ENCODE measurements around the gene LPO.

DNA sequence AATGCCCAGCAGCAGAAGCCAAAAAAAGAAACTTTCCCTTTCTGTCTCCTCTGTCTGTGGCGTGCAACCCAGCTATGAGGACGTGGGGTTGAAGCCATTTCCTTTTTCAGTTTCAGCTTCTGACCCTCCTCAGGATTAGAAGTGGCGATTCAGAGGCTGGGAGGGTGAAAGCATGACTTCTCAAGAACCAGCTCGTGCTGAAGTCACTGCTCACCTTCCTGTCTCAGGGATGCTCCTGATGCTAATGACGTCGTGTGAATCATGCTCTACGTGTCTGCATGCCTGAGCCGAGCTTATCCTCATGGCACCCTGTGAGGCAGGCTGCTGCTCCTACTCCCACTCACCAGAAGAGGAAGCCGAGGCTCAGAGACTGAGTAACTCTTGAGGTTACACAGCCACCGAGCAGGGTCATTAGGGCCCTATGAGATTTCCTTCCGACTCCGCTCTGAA lies 5.7 kb upstream of the LPO start:
- TF ChIP-seq, protein P1, sequence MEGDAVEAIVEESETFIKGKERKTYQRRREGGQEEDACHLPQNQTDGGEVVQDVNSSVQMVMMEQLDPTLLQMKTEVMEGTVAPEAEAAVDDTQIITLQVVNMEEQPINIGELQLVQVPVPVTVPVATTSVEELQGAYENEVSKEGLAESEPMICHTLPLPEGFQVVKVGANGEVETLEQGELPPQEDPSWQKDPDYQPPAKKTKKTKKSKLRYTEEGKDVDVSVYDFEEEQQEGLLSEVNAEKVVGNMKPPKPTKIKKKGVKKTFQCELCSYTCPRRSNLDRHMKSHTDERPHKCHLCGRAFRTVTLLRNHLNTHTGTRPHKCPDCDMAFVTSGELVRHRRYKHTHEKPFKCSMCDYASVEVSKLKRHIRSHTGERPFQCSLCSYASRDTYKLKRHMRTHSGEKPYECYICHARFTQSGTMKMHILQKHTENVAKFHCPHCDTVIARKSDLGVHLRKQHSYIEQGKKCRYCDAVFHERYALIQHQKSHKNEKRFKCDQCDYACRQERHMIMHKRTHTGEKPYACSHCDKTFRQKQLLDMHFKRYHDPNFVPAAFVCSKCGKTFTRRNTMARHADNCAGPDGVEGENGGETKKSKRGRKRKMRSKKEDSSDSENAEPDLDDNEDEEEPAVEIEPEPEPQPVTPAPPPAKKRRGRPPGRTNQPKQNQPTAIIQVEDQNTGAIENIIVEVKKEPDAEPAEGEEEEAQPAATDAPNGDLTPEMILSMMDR (conservative IDR thresholded peaks at IDR 0.05 in 1 of 2, IDR thresholded peaks at IDR 0.05 in 1 of 2; ENCODE audit: extremely low read depth in 1 of 2, insufficient read depth in 1 of 2, low read depth in 1 of 2, low read length in 2 of 2): no peak
- TF ChIP-seq EZH2 (IDR thresholded peaks at IDR 0.05; ENCODE audit: borderline replicate concordance, low read length): no peak
